Measurements from ENCODE around the gene TUBA8.
"Not testable (repeated sequence)": the region's sequence is repeated elsewhere in the genome, so short reads cannot be mapped to it uniquely, and the experiment has no call there.

TUBA8 gene

GRCh38 chr22:18077639-18078328 lies 32.8 kb upstream of the TUBA8 start, which contains the start of gene PEX26:
Gene PEX26 (plus strand): TSS chr22:18077990. CDS start chr22:18078377, 387 bp downstream.
- FAIRE-seq = no peak

- FAIRE-seq = no peak
Measured at GRCh38 chr22:18078329-18079041, 32.1 kb upstream of the TUBA8 start.

- no peak for FAIRE-seq
Measured at GRCh38 chr22:18079706-18080233, 30.8 kb upstream of the TUBA8 start.

DNA sequence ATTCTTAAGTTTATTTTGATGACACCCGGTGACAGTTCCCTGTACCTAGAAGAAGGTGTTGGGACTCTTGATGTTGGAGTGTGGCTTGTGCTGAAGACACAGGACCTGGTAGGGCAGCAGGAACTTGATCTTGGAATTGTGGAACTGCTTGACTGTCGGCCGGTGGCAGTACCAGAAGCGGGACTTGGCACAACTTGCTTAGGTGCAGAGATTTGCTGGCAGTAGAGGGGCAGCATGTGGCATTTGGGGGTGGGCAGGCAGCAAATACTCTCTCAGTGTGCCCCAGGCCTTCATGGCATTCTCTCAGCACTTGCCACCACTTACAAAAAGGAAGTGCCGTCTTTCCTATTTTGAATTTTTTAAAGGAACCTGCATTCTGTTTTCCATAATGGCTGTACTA lies 29.2 kb upstream of the TUBA8 start:
- FAIRE-seq = no peak

- no peak for FAIRE-seq
Measured at GRCh38 chr22:18082467-18082866, 28.1 kb upstream of the TUBA8 start.

DNA sequence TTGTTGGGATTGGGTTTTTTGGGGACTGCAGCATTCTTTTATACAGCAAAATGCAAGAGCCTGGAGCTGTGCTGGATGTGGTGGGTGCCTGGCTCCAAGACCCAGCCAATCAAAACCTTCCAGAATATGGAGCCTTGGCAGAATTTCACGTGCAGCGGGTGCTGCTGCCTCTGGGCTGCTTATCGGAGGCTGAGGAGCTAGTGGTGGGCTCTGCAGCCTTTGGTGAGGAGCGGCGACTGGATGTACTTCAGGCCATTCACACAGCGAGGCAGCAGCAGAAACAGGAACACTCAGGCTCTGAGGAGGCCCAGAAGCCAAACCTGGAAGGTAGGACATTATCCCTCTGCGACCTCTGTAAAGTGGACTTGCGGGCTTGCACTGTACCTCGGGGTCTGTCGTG lies 27.2 kb upstream of the TUBA8 start:
- FAIRE-seq = no peak

GRCh38 chr22:18085188-18085587 lies 25.4 kb upstream of the TUBA8 start:
- no peak for FAIRE-seq

DNA sequence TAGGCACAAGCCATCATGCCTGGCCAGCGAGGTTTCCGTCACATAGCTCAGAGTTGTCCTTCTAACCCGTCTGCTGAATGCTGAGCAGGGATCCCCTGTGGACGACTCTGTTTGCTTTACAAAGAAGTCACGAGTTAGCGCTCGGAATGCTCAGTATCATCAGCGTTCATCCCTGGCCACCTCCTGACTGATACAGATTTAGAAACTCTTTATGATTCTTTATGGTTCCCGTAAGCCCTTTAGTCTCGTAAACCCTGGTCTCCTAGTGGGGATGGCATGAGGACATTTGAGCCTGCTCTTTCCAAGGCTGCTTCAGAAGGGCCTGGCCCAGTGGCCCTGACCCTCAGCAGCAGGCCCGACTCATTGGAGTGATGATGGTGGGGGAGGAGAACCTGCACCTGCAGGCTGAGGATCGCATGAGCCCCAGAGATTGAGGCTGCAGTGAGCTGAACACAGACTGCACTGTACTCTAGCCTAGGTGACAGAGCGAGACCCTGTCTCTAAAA lies 23.2 kb upstream of the TUBA8 start:
- FAIRE-seq = no peak

DNA sequence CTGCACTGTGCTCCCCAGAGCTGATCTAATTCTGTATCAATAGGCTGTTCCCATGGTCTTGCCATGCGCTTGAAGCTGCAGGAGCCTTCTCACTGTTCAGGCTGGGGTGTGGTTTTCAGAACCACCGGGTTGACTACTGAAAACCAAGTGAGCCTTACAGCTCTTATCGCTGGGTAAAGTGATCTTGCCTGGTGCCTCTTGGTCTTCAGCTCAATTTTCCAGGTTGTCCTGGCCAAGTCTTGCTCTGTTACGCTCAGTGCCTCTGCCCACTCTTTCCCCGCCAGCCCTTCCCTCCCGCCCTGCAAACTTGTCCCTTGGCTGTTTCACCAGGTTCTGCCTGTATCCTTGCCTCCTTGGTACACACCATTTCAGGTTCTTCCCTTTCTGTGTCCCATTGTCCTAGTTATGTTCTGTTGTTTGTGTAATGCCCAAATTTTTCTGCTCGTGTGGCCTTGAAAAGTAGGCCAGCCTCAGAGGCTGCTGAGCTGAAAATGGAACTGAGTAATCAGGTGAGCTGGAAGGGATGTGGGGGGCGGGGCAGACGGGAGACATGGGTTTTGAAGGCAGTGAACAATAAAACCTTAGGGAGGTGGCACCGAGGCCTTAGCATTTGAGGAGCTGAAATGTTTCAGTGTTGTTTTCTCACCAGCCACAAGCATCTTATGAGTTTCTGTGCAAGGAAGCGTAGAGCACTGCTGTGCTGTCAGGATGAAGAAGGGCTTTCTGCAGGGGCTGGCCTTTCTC lies 21.6 kb upstream of the TUBA8 start:
- FAIRE-seq = no peak

DNA sequence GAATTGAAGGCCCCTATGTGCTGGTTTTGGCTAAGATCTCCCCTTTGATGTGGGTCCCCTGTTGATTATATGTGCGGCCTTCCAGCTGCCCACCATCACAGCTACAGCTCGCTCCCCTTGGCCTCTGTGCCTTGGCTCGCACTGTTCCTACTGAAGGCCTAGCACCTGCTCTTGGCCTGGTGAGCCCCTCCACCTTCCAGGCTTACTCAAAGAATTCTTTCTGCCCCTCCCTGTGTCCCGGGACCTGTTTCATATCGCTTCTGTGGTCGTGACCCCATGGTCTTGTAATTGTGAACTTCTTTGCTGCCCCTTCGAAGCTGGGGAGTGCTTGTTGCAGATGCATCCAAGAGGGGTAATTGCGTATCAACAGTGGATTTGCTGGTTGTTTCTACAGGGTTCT lies 20.3 kb upstream of the TUBA8 start:
- FAIRE-seq = no peak

GRCh38 chr22:18091478-18091877 lies 19.1 kb upstream of the TUBA8 start:
- no peak for FAIRE-seq

DNA sequence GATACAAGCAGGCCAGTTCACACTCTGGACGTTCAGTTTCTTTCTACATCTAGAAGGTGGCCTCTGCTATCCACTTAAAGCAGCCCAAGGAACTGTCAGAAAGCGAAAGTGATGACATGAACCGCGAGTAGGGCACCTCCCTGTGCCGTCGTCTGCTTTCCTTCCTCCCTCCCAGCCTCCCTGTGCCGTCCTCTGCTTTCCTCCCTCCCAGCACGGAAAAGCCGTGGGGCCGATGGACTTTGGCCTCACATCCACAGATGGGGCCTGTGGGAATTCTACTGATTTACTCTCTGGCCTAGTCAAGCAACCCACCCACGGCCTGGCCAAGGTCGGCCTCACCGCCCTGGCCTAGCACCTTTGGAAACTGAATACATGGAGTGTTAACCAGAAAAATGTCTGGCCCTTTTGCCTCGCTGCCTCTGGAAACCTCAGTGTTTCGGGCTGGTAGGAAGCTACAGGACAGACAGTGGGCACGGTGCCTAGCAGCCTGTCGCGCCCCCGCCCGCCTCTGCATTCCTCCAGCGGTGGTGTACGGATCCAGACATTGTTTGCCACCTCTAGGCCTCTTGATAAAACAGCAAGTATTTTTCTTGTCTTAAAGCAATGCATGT lies 18.6 kb upstream of the TUBA8 start:
- no peak for FAIRE-seq

DNA sequence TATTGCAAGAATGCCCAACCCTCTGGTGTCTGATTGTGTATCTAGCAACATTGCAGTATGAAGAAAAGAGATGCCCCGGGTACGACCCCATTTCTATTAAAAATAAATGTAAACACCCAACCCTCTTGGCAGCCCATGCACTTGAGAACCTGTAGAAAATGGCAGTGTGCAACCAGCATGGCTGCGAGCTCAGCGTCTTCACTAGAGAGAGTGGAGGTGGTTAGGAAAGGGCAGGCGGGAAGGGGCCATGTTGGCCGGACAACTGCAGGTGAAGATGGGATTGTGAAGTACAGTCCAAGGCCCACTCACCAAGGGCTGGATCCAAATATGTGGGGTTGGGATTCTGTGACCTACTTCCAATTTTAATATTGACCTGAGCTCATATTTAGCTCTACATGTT lies 16.9 kb upstream of the TUBA8 start:
- FAIRE-seq = no peak

DNA sequence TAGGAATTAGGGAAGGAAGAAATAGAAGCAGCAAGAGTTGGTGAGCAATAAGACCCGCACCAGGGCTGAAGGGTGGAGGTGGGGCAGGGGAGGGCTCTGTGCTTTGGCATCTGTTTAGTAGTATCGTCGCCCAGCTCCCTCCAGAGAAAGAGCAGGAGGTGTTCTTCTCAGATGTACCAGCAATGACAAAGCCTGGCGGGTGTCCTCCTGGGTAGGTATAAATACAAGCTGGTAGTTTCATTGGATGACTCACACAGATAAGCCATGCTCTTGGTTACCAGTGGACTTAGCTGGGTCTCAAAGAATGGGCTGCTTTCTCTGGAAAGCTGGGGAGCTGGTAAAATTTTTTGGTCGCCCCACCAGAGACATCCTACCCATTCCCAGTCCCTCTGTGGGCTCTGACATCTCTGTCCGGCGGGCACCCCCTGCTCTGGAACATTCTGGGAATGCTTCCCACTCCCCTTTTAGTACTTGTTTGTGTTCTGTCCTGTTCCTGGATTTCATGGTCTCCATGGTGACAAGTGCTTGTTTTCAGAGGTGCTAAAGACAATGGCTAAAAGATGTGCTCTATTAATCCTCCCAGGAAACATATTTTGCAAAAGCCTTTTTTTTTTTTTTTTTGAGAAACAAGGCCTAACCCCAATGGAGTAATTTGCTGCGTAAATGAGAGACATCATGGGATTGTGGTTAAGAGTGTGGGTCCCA lies 15.4 kb upstream of the TUBA8 start:
- no peak for FAIRE-seq

DNA sequence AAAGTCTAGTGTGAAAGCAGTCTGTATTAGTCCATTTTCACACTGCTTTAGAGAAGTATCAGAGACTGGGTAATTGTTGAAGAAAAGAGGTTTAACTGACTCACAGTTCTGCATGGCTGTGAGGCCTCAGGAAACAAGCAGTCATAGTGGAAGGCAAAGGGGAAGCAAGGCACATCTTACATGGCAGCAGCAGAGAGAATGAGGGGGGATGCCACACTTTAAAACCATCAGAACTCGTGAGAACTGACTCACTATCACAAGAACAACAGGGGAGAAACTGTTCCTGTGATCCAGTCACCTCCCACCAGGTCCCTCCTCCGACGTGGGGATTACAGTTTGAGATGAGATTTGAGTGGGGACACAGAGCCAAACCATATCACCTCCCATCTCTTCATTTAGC lies 13.8 kb upstream of the TUBA8 start:
- FAIRE-seq = no peak

GRCh38 chr22:18100781-18101180 lies 9.8 kb upstream of the TUBA8 start:
- FAIRE-seq = no peak

DNA sequence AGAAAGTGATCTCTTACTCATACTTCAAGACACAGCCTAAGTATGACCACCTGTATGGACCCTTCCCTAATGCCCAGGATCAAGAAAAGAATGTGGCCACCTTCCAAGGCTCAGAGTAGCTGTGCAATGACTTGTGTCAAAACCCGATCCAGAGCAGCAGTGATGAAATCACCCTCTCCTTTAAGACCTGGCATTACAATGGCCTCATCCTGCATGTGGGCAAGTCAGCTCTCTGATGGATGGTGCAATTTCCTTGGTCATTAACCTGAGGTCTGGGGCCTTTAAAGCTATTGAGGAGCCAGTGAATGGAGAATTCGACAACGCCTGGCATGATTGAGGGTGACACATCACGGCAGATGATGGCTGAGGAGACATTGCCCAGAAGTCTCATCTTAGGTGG lies 9.1 kb upstream of the TUBA8 start:
- no peak for FAIRE-seq

DNA sequence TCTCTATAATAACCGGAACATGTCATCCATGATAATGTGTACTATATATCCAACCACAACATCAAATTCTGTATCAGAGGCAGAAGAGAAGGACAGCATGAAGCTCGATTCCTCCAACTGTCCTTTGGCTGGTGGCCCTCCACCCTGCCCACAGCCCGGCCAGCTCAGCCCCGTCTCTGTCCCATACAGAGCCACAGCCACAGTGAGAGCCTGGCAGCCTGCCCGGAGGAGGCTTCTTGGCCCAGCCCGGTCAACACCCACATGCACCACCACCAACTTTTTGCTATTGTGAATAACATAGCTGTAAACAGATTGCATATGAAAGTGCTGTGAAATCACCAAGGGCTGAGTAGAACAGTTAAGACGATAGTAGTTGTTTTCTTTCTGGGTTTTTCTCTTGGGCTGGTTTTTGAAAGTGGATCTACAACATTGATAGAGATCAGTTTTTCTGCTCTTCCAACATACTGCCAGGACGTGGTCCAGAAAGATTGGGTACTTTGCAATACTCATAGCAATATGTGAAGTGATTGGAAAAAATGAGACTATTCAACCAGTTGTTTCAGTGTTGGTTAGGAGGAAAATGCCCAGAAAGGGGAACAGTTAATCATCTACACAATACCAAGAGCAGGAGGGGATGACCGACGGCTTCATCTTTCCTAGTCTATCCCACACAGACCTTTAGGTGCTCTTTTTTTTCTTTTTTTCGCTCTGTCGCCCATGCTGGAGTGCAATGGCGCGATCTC lies 6.9 kb upstream of the TUBA8 start:
- no peak for FAIRE-seq

DNA sequence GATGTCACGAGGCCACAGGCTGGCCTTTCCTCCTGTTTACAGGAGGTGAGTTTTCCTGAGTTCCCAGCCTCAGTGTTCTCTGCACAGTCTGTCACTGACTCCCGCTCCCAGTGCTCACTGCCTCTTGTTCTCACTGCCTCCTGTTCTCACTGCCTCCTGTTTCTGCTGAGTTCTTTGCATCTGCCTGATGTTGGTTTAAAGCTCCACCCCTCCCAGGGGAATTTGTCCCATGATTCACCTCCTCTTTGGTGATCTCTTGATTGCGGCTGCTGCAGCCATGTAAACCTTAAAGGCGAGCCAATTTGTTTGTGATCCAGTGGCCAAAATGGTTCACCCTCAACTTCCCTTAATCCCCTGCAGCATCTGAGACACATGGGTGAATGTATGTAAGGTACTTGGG lies 6.0 kb upstream of the TUBA8 start:
- FAIRE-seq = no peak

DNA sequence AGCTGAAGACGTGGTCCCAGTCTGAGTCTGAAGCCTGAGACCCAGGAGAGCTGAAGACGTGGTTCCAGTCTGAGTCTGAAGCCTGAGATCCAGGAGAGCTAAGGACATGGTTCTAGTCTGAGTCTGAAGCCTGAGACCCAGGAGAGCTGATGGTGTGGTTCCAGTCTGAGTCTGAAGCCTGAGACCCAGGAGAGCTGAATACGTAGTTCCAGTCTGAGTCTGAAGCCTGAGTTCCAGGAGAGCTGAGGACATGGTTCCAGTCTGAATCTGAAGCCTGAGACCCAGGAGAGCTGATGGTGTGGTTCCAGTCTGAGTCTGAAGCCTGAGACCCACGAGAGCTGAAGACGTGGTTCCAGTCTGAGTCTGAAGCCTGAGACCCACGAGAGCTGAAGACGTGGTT lies 4.6 kb upstream of the TUBA8 start:
- FAIRE-seq = not testable (repeated sequence)

DNA sequence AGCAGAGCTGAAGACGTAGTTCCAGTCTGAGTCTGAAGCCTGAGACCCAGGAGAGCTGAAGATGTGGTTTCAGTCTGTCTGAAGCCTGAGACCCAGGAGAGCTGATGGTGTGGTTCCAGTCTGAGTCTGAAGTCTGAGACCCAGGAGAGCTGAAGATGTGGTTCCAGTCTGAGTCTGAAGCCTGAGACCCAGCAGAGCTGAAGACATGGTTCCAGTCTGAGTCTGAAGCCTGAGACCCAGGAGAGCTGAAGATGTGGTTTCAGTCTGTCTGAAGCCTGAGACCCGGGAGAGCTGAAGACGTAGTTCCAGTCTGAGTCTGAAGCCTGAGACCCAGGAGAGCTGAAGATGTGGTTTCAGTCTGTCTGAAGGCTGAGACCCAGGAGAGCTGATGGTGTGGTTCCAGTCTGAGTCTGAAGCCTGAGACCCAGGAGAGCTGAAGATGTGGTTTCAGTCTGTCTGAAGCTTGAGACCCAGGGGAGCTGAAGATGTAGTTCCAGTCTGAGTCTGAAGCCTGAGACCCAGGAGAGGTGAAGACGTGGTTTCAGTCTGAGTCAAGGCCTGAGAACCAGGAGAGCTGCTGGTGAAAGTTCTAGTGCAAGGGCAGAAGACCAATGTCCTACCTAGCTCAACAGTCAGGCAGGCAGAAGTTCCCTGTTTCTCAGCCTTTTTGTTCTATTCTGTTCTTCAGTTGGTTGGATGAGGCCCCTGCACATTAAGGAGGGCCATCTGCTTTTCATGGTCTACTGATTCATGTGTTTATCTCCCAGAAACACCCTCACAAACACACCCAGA lies 3.9 kb upstream of the TUBA8 start:
- FAIRE-seq = not testable (repeated sequence)

Measured in colon (tissue), 2 donors.